Posterior cingulate gyrus (tissue), 11 donors: ENCODE data around the gene FBN1.

ENCODE experiments used
- DNase-seq, 10 donors: peaks; one replicate each; pipeline versions ENCODE4 v3.0.0 to v3.0.0-alpha.2; 2020 to 2021; ENCODE audit warnings: mixed read lengths in 3 of 10
- intact Hi-C: fragments of 100-400 bp; cut with DNase I; formaldehyde crosslinking; loops from one replicate; pipeline ENCODE4 v1.15.1; 2023

Gene FBN1

GRCh38 chr15:48451241-48451640 is 194.3 kb downstream of the FBN1 start:
- intact Hi-C loops = no loop called here
- no peak for DNase-seq

- no peak for DNase-seq
- intact Hi-C loops = no loop called here
Measured at GRCh38 chr15:48449734-48450133, 195.8 kb downstream of the FBN1 start.

GRCh38 chr15:48447657-48448056 is 197.9 kb downstream of the FBN1 start:
- intact Hi-C loops = no loop called here
- no peak for DNase-seq

- intact Hi-C loops = no loop called here
- DNase-seq = no peak
Measured at GRCh38 chr15:48447058-48447457, 198.5 kb downstream of the FBN1 start.

GRCh38 chr15:48442011-48442410 is 203.5 kb downstream of the FBN1 start:
- intact Hi-C loops = no loop called here
- DNase-seq = no peak

GRCh38 chr15:48440084-48440483 is 205.4 kb downstream of the FBN1 start:
- intact Hi-C loops = no loop called here
- peak in 2 of 10 donors; percentile 67 to 81 for DNase-seq

- intact Hi-C loops = no loop called here
- no peak for DNase-seq
Measured at GRCh38 chr15:48437178-48437577, 208.3 kb downstream of the FBN1 start.

- intact Hi-C loops = no loop called here
- DNase-seq = no peak
Measured at GRCh38 chr15:48435321-48435720, 210.2 kb downstream of the FBN1 start.

- no peak for DNase-seq
- intact Hi-C loops = no loop called here
Measured at GRCh38 chr15:48433226-48433886, 212.2 kb downstream of the FBN1 start.

- intact Hi-C loops = no loop called here
Measured at GRCh38 chr15:48432688-48433087, 212.8 kb downstream of the FBN1 start.

GRCh38 chr15:48427960-48428547 is 217.5 kb downstream of the FBN1 start:
- no peak for DNase-seq
- intact Hi-C loops = no loop called here

More at GRCh38 chr15:48432688-48433087, 212.8 kb downstream of the FBN1 start:
- DNase-seq = no peak

- no peak for DNase-seq
- intact Hi-C loops = no loop called here
Measured at GRCh38 chr15:48427479-48427878, 218.0 kb downstream of the FBN1 start.

GRCh38 chr15:48426941-48427340 is 218.6 kb downstream of the FBN1 start:
- intact Hi-C loops = no loop called here
- DNase-seq = no peak

GRCh38 chr15:48426044-48426443 is 219.5 kb downstream of the FBN1 start:
- no peak for DNase-seq
- intact Hi-C loops = no loop called here

- intact Hi-C loops = no loop called here
- no peak for DNase-seq
Measured at GRCh38 chr15:48425051-48425450, 220.5 kb downstream of the FBN1 start.

- intact Hi-C loops = no loop called here
- DNase-seq = no peak
Measured at GRCh38 chr15:48423896-48424475, 221.5 kb downstream of the FBN1 start.

GRCh38 chr15:48423342-48423741 is 222.2 kb downstream of the FBN1 start:
- DNase-seq = no peak
- intact Hi-C loops = no loop called here

- DNase-seq = no peak
- intact Hi-C loops = no loop called here
Measured at GRCh38 chr15:48422401-48422800, 223.1 kb downstream of the FBN1 start.

- no peak for DNase-seq
- intact Hi-C loops = no loop called here
Measured at GRCh38 chr15:48421362-48421761, 224.1 kb downstream of the FBN1 start.

GRCh38 chr15:48419896-48420295 is 225.6 kb downstream of the FBN1 start:
- DNase-seq = no peak
- intact Hi-C loops = no loop called here

- no peak for DNase-seq
- intact Hi-C loops = no loop called here
Measured at GRCh38 chr15:48418343-48418742, 227.2 kb downstream of the FBN1 start.

- peak in 1 of 10 donors; percentile 67 for DNase-seq
- intact Hi-C loops = no loop called here
Measured at GRCh38 chr15:48416301-48416700, 229.2 kb downstream of the FBN1 start.
